Dedifferentiated amniotic fluid mesenchymal stem cell (primary cell): ENCODE results near the gene MOV10L1.
"Not testable (repeated sequence)": the region's sequence is repeated elsewhere in the genome, so short reads cannot be mapped to it uniquely, and the experiment has no call there.

Experiments
- DNase-seq: peaks from one replicate; pipeline ENCODE4 v3.0.0-alpha.2; 2016; ENCODE audit errors: extremely low spot score

The MOV10L1 gene

DNA sequence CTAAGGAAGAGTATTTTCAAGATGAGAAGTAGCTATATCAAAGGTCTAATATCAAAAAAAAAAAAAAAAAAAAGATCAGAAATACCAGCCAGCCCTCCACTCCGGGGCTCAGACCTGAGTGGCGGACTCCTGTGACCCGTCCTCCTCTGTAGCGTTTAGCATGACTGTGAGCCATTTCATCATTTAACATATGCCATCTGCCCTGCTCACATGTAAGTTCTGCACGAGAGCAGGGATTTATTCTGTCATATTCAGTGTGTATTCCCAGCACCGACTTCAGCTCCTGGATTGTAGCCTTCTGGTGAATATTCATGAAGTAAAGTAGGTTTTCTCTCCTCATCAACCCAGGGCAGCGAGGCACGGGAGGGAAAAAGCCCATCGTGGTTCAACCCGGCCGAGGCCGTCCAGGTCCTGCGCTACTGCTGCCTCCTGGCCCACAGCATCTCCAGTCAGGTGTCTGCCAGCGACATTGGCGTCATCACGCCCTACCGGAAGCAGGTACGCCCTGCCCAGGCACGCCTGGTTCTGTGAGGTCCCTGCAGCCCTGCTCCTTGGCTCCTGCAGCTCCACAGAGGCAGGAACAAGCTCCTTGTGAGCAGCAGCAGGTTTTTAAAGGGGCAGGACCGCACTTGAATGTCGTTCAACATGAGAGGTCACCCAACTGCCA lies 68.0 kb downstream of the MOV10L1 start:
- DNase-seq, result no peak

DNA sequence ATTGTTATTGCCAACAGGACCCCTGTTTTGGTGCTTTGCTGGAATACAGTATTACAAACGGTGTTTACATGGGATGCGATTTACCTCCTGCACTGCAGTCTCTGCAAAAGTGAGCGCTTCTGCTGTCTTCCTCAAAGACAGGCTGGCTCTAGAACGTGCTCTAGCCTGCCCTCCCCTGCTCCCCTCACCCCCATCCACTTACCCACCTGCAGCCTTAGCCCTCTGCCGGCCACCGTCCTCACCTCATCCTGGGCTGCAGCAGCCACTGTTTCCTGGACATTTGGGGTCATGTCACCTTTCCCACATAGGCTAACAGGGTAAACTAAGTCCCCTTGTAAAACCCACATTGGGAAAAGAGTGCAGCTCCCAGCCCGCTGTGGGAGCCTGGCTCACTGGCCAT lies 71.1 kb downstream of the MOV10L1 start:
- DNase-seq, result no peak

DNA sequence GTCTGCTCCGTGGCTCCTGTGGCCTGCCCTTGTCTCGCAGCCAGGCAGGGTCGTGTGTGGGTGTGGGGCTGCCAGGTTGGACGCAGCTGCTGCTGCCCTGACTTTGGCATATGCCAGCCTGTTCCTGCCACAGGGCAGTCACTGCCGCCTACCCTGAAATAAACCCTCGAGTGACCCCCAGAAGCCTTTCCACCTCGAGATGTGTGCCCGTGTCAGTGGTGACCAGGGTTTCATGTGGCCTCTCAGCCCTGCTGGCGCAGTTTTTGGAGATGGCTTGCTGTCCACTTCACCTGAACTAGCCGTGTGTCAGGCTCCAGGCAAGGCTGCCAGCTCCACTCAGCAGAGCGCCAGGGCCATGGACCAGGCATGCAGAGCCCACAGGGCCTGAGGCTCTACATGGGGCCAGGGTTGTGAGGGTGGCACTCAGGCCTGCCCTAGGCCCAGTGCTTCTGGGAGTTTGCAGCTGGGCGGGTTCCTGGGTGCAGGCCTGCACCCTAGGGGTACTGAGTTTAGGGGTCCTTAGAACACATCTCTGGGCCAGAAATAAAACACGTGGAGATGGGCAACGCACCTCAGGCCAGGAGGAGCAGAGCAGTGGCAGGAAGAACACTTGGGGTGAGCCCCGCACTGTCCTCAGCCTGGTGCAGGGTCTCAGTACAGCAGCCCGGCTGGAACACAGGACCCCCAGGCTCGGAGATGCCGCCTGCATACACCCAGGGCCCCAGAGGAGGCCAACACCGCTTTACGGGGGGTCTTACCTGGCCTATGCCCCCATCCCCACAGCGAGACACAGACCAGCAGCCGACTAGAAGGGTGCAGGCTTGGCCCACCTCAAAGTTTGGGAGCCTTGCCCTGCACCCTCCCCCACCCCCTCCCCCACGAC lies 71.9 kb downstream of the MOV10L1 start:
- DNase-seq, result no peak

DNA sequence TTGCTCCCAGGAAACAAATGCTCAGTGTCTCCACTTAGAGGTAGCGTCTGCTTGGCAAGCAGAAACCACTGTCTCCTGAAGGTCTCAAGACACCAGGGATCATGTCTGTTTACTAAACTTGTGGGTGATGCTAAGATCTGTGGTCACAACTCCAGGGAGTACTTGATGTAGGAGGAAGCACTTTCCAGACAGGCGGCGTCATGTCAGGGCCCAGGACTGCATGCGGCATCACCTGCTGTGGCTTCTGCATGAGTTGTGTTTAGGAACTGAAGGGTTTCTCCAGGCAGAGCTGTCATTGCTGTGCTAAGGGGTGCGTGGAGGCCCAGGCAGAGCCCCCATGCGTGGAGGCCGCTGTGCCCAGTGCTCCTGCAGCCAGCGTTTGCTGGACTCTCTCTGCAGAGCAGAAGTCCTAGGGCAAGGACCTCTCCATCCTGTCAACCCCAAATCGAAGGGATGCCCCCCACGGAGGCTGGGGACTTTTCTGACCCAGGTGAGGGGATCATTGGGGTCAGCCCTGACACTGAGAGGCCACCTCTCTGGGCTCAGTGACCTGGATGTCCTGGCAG lies 72.7 kb downstream of the MOV10L1 start:
- no peak for DNase-seq

DNA sequence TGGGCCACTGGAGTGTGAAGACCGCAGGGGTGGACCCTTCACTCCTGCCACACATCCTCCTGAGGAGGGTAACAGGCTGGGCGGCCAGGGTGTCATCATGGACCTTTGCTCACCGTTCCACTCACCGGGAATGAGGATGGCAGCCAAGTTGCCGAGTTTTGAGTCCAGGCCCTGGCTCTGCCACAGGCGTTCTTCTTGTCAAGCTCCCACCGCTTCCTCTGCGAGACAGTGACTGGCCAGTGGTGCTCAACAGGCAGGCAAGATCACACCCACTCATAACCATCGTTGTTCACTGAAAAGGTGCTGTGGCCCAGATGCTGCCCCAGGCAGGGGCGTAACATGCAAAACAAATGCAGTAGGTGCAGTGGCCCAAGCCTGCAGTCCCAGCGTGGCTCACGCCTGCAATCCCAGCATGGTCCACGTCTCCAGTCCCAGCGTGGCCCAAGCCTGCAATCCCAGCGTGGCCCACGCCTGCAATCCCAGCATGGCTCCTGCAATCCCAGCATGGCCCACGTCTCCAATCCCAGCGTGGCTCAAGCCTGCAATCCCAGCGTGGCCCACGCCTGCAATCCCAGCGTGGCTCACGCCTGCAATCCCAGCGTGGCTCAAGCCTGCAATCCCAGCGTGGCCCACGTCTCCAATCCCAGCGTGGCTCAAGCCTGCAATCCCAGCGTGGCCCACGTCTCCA lies 75.8 kb downstream of the MOV10L1 start:
- no peak for DNase-seq

DNA sequence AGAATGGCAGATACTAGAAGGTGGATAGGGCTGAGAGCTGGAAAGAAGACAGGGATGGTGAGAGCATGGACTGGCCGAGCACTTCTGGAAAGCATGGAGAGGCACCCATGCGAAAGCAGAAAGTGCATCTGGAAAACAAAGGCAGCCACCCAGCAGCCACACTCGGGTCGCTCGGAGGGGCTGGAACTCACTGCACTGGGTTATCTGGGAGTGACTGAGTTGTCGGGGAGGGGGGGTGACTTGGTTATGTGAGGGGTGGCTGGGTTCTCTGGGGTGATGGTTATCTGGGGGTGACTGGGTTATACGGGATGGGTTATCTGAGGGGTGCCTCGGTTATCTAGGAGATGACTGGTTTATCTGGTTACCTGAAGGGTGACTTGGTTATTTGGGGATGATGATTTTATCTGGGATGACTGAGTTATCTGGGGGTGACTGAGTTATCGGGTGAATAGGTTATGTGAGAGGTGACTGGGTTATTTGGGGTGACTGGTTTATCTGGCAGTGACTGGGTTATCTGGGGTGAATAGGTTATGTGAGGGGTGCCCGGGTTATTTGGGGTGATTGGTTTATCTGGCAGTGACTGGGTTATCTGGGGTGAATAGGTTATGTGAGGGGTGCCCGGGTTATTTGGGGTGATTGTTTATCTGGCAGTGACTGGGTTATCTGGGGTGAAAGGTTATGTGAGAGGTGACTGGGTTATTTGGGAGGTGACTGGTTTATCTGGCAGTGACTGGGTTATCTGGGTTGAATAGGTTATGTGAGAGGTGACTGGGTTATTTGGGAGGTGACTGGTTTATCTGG lies 78.1 kb downstream of the MOV10L1 start:
- DNase-seq, result no peak

DNA sequence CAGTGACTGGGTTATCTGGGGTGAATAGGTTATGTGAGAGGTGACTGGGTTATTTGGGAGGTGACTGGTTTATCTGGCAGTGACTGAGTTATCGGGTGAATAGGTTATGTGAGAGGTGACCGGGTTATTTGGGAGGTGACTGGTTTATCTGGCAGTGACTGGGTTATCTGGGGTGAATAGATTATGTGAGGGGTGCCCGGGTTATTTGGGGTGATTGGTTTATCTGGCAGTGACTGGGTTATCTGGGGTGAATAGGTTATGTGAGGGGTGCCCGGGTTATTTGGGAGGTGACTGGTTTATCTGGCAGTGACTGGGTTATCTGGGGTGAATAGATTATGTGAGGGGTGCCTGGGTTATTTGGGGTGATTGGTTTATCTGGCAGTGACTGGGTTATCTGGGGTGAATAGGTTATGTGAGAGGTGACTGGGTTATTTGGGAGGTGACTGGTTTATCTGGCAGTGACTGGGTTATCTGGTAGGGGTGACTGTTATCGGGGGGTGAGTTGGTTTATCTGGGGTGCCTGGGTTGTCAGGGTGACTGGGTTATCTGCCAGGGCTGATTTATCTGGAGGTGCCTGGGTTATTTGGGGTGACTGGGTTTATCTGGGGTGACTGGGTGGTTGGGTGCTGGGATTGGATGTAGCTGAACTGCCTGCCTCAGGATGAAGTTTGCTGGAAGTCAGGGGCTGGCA lies 78.8 kb downstream of the MOV10L1 start:
- not testable (repeated sequence) for DNase-seq

DNA sequence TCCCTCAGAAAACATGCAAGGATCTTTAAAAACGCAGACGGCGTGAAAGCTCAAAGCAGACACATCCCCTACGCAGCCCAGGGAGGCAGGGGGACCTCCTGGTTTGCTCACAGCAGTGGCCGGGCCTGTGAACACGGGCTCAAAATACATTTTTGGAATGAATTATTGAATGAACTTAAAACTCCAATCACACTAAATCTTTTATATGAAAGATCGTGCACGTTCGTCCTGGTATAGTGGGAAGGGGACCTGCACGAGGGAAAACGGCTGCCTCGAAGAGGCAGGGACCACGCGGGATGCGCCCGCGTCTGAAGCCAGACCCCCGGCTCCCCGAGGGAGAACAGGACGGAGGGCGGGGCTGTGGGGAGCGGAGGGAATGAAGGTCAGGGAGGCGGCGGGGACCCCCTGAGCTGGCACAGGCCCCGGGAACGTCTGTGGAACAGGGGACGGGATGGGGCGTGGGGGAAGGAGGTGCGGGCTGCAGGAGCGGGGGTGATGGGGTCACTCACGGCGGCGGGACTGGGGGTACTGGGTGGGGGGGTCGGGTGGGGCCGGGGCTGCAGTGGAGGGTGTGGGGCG lies 79.5 kb downstream of the MOV10L1 start:
- no peak for DNase-seq

DNA sequence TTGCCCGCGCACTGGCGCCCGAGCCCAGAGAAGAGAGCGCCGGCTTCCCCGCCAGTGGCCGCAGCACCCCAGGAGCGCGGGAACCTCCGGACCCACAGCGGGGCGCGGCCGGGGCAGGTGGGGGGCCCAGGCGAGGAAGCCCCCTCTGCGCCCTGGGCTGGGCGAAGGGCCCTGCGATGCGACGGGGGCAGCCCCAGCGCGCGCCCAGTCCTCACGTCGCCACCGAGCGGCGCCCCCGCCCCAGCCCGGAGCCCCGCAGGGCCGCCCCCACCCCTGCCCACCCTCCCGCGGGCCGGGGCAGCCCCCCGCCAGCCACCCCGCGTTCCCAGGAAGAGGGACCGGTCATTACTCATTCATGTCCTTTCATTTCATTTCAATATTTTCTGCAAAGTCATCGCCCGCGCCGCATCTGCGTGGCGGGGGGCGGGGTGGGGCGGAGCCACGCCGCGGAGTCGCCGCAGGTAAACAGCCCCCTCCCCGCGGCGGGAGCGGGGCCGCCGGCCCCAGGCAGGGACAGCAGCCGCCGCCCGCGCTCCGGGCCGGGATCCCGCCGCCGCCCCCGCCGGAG lies 80.1 kb downstream of the MOV10L1 start:
- no peak for DNase-seq

DNA sequence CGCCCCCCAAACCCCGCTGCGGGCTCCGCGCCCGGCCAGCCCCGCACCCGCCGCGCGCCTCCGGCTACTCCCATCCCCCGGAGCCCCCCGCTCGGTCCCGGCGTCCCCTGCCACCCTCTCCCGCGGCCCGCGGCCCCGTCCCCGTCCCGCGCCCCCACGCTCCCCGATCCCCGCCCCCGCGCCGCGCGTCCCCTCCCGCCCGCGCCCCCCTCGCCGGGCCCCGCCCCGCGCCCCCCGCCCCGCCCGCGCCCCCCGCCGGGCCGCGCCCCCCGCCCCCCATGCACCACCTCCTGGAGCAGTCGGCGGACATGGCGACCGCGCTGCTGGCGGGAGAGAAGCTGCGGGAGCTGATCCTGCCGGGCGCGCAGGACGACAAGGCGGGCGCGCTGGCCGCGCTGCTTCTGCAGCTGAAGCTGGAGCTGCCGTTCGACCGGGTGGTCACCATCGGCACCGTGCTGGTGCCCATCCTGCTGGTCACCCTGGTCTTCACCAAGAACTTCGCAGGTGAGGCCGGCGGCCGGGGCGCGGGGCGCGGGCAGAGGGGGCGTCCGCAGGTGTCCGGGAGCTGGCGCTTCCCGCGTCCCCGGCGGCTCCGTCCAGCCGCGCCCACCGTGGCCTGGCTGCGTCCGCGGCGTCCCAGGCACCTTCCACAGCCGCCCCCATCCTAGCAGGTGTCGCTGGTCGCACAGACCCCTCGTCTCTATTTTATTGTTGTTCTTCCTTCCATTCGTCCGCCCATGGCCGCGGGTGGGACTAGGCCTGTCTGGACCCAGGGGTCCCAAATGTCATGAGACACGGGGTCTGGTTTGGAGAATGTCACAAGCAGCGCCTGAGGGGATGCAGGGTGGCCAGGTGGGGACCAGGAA lies 80.9 kb downstream of the MOV10L1 start, which contains the start of gene PANX2:
Gene PANX2 (plus strand): TSS at position 279 of the 866 bp plus-strand sequence. CDS start 0 bp downstream, at position 279.
- no peak for DNase-seq

DNA sequence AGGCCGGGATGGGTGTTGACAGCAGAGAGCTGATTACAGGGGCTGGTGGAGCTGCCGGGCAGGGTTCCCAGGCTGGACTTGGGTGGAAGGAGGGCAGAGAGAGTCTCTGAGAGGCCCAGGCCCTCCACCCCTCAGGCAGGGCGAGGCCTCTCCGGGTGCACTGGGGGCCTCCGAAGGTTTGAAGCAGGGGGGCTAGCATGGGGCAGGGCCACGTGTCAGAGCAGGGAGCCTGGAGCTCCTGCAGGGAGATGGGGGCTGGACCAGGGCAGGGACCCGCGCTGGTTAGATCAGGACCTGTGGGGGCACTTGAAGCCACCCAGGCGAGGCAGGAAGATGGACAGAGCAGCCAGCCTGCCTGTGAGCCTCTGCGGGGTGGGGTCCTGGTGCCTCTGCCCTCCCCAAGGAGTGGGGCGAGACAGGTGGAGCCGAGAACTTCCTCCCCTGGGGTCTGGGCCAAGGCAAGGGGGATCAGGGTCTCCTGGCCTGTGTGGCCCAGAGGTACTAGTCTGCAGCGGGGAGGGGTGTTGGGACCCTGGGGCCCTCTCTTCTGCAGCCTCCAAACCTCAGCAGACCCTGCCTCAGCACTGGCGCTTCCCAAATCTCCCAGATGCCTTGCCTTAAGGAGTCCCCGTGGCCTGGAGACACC lies 81.6 kb downstream of the MOV10L1 start:
- DNase-seq, result no peak

DNA sequence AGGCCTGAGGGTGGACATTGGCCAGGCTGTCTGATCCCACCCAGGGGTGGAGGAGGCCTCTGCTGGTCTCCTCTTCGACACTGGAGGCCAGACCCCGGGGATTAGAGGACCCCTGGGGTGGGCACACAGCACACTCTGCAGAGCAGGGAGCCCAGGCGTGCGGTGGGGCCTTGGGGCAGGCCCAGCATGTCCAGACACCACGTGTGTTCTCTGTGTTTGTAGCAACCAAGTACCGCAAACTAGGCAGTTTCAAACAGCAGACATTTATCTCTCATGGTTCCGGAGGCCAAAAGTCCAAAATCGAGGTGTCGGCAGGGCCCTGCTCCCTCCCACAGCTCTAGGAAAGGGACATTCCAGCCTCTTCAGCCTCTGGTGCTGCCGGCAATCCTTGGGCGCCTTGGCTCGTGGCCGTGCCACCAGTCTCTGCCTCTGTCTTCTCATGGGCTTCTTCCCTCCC lies 82.2 kb downstream of the MOV10L1 start:
- DNase-seq, result no peak

DNA sequence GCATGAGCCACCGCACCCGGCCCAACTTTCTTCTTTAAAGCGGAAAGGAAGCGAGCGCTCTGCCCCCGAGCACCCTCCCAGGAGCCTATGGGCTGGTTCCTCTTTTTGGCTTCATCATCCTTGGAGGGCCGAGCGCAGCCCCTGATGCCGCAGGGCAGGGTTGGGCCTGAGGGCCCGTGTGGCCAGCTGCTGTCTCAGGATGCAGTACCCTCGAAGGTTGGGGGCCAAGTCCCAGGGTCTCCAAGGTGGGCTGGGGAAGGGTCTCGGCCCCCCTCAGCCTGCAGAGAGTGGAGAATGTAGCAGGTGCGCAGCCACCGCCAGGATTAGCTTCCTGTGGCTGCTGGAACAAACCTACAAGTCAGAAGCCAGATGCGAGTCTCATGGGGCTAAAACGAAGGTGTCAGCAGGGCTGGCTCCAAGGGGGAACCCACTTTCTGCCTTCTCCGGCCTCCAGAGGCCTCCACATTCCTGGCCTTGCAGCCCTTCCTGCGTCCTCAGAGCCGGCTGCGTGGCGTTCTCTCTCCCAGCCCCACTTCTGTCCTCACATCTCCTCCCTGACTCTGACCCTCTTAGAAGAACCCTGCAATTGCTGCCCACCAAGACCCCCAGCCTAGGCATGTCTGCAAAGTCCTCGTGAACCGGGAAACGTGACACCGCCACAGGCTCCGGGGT lies 83.6 kb downstream of the MOV10L1 start:
- DNase-seq, result no peak

DNA sequence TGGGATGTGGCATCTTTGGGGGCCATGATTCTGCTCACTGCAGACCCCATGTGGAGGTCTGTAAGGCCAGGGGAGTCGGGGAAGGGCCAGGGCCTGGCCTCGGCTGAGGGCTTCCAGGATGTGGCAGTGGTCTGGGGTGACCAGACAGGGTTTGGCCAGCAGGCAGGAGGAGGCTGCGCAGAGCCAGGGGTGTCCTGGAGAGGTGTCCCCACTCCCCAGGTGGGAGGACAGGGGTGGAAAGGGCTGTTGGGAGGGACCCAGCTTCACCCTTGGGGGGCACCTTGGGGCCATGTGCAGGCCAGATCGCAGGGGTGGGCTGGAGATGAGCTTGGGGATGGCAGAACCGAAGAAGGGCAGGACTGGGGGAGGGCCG lies 84.2 kb downstream of the MOV10L1 start:
- no peak for DNase-seq

DNA sequence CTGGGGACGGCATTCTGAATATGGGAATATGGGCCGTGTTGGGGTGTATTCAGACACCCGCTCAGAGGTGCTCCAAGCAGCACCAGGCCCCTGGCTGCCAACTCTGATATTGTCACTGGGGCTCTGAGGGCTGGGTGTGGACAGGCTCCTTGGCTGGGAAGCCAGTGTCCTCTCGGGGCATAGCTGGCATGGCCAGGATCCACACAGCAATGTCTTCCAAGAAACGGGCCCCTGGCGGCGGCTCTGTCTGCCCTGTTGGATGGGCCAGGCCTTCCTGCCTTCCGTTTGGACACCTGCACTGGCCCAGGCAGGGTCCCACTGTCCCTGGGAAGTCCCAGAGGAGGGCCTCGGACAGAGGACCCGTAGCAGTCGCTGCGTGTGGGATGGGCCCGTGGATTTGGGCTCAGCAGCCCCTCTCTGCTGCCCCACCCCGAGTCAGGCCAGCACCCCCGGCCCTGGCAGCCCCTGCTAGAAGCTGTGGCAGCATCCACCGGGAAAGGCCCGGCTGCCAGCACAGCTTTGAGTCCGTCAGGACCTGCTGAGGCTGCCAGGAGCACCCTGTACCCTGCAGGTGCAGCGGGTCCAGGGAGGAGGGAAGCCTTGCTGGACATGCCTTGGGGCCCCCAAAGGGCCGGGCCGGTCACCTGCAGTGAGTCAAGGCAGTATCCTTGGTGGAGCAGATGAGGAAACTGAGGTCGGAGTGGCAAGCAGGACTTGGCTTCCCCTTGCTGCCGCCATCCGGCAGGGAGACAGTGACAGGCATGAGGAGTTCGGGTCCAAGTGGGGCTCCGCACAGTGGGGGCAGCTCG lies 84.8 kb downstream of the MOV10L1 start:
- no peak for DNase-seq

DNA sequence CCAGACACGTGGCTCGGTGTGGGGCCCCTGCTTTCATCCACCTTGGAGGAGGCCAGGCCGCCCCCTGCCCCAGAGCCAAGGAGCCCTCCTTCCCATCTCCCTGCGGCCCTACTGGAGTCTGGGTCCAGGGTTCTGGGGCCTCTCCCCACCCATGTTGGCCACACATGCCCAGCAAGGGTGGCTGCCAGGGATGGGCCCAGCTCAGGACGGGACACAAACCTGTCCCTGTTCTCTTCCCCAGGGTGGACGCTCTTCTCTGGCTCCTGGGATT lies 85.3 kb downstream of the MOV10L1 start:
- no peak for DNase-seq
